ENCODE results near the gene KBTBD3.
"Not testable (repeated sequence)": the region's sequence is repeated elsewhere in the genome, so short reads cannot be mapped to it uniquely, and the experiment has no call there.

The KBTBD3 gene

GRCh38 chr11:106015066-106015465 is 62.1 kb downstream of the KBTBD3 start:
- H3K4me3 ChIP-seq (ENCODE audit: low read length): no peak overlapping the region
- no peak for DNase-seq (ENCODE audit: low read depth, low spot score)

GRCh38 chr11:106014620-106015019 is 62.5 kb downstream of the KBTBD3 start:
- no peak for DNase-seq (ENCODE audit: low read depth, low spot score)
- no peak overlapping the region for H3K4me3 ChIP-seq (ENCODE audit: low read length)

GRCh38 chr11:106014035-106014434 is 63.1 kb downstream of the KBTBD3 start:
- no peak overlapping the region for H3K4me3 ChIP-seq (ENCODE audit: low read length)
- no peak for DNase-seq (ENCODE audit: low read depth, low spot score)

- DNase-seq (ENCODE audit: low read depth, low spot score): no peak
These were observed 64.4 kb downstream of the KBTBD3 start for GRCh38 chr11:106012744-106013143.

GRCh38 chr11:106011481-106011880 is 65.7 kb downstream of the KBTBD3 start:
- H3K4me3 ChIP-seq (ENCODE audit: low read length): no peak overlapping the region
- no peak for DNase-seq (ENCODE audit: low read depth, low spot score)

More at GRCh38 chr11:106012744-106013143, 64.4 kb downstream of the KBTBD3 start:
- H3K4me3 ChIP-seq (ENCODE audit: low read length): no peak overlapping the region

- not testable (repeated sequence) for H3K4me3 ChIP-seq (ENCODE audit: low read length); DNase-seq (ENCODE audit: low read depth, low spot score)
These were observed 74.1 kb downstream of the KBTBD3 start for GRCh38 chr11:106003094-106003493.

- H3K4me3 ChIP-seq (ENCODE audit: low read length): no peak overlapping the region
- DNase-seq (ENCODE audit: low read depth, low spot score): no peak
These were observed 75.7 kb downstream of the KBTBD3 start for GRCh38 chr11:106001304-106002012.
